WERI-Rb-1 (cell line): Measurements from ENCODE around the gene EEF1A2.
"Not testable (repeated sequence)": the region's sequence is repeated elsewhere in the genome, so short reads cannot be mapped to it uniquely, and the experiment has no call there.

ENCODE experiments used
- DNase-seq: peaks from one replicate; pipeline ENCODE4 v3.0.0-alpha.2; 2020
- H3K27ac ChIP-seq: fragments of 250-450 bp; sonication (Bioruptor Pico); 2 replicates; pipeline ENCODE4 v1.5.1; 2020; ENCODE audit warnings: mild to moderate bottlenecking, moderate library complexity
- H3K27me3 ChIP-seq: fragments of 250-450 bp; sonication (Bioruptor Pico); 2 replicates; pipeline ENCODE4 v1.5.1; 2021; ENCODE audit warnings: mild to moderate bottlenecking, low read depth, moderate library complexity; ENCODE audit not compliant: insufficient read depth, severe bottlenecking
- H3K36me3 ChIP-seq: fragments of 250-450 bp; sonication (Bioruptor Pico); 2 replicates; pipeline ENCODE4 v1.5.1; 2020; ENCODE audit warnings: mild to moderate bottlenecking, moderate library complexity
- H3K4me3 ChIP-seq: 2 replicates; pipeline ENCODE4 v1.5.1; 2011; ENCODE audit warnings: low read depth, mild to moderate bottlenecking, control low read depth, low read length
- H3K9me3 ChIP-seq: fragments of 250-450 bp; sonication (Bioruptor Pico); 2 replicates; pipeline ENCODE4 v1.5.1; 2021; ENCODE audit warnings: mild to moderate bottlenecking, moderate library complexity; ENCODE audit not compliant: severe bottlenecking
- TF ChIP-seq, protein P1 (sequence below): IDR thresholded peaks from 2 replicates; pipeline ENCODE4 v1.5.1; 2011; ENCODE audit warnings: low read depth, mild to moderate bottlenecking, control low read depth, inconsistent platforms, low read length

The EEF1A2 gene

DNA sequence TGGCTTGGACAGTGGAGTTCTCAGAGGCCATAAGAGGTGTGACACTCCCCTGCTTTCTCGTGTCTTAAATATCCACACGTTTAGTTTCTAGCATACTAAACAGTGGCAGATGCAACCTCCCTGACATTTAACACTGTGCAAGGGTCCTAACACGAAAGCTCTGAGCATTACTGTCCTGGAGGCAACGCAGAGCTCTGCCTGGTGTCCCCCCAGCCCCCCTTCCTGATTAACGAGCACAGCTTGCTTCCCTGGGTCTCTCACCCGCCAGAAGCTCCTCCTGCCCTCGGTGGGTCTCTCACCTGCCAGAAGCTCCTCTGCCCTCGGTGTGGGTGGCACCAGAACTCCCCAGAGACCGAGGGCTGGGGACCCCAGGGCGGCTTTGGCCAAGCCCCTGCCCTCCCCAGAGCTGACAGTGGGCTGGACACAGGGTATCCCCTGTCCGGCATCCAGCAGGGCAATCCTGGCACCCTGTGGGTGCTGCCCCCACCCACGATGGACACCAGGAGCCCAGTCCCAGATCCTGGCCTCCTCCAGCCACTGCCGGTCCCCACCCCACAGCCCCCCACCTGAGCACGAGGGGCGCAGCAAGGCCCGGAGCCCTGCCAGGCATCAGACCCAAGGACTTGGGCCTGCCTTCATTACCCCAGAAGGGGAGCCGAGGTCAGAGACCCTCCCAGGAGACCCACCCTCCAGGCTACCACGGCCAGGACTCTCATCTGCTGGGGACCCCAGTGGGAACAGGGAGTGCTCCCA is 14.1 kb downstream of the EEF1A2 start:
- H3K27me3 ChIP-seq = no peaks in the 10 kb centered on the region

DNA sequence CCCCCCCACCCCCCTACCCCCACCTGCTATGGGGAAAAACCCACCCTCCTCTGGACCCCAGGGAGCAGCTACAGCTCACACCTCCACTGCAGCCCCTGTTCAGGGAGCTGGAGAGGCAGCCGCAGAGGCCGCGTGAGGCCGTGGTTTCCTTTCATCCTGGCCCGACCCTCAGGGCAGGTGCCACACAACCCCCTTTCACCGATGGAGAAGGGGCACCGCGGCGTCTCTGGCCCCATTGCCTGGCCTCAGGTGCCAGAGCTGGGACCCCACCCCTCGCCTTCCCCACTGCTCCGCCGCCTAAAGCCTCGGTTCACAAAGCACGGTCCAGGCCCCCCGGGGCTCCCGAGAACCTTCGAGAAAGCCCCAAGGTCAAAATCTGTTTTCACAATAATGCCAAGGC is 14.6 kb downstream of the EEF1A2 start:
- H3K9me3 ChIP-seq = no peaks in the 10 kb centered on the region
- no peak overlapping the region for H3K4me3 ChIP-seq
- TF ChIP-seq, protein P1, sequence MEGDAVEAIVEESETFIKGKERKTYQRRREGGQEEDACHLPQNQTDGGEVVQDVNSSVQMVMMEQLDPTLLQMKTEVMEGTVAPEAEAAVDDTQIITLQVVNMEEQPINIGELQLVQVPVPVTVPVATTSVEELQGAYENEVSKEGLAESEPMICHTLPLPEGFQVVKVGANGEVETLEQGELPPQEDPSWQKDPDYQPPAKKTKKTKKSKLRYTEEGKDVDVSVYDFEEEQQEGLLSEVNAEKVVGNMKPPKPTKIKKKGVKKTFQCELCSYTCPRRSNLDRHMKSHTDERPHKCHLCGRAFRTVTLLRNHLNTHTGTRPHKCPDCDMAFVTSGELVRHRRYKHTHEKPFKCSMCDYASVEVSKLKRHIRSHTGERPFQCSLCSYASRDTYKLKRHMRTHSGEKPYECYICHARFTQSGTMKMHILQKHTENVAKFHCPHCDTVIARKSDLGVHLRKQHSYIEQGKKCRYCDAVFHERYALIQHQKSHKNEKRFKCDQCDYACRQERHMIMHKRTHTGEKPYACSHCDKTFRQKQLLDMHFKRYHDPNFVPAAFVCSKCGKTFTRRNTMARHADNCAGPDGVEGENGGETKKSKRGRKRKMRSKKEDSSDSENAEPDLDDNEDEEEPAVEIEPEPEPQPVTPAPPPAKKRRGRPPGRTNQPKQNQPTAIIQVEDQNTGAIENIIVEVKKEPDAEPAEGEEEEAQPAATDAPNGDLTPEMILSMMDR = no peak
- H3K27me3 ChIP-seq = no peaks in the 10 kb centered on the region
- peaks cover 15% of the 10 kb centered on the region for H3K36me3 ChIP-seq
- H3K27ac ChIP-seq = no peak overlapping the region
- no peak for DNase-seq

More for the DNA sequence above, 14.1 kb downstream of the EEF1A2 start:
- Histone ChIP-seq H3K27ac (no peak overlapping the region), H3K4me3 (no peak overlapping the region), H3K9me3 (no peaks in the 10 kb centered on the region), H3K36me3 (peaks cover 21% of the 10 kb centered on the region)
- no peak for DNase-seq
- TF ChIP-seq, protein P1 = no peak

DNA sequence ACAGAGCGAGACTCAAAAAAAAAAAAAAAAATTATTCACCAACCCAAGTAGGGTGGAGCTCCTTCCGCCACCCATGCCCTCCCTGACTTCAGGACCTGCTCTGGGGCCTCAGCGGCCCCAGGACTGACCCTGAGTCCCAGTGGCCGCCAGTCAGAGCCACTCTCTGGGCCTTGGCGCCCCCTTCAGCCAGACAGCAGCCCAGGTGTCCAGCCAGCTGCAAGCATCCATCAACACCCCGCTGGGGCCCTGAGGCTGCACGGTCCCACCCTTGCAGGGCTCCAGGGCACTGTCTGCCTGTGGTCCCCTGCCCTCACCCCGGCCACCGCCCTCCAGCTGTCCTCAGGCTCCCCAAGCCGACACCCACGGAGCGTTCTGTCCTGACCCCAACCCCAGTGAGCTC is 15.0 kb downstream of the EEF1A2 start:
- Histone ChIP-seq H3K4me3 (no peak overlapping the region), H3K9me3 (no peaks in the 10 kb centered on the region), H3K27ac (no peak overlapping the region), H3K27me3 (no peaks in the 10 kb centered on the region), H3K36me3 (peaks cover 11% of the 10 kb centered on the region)
- DNase-seq = peak; percentile 77
- TF ChIP-seq, protein P1 = peak; percentile 79

DNA sequence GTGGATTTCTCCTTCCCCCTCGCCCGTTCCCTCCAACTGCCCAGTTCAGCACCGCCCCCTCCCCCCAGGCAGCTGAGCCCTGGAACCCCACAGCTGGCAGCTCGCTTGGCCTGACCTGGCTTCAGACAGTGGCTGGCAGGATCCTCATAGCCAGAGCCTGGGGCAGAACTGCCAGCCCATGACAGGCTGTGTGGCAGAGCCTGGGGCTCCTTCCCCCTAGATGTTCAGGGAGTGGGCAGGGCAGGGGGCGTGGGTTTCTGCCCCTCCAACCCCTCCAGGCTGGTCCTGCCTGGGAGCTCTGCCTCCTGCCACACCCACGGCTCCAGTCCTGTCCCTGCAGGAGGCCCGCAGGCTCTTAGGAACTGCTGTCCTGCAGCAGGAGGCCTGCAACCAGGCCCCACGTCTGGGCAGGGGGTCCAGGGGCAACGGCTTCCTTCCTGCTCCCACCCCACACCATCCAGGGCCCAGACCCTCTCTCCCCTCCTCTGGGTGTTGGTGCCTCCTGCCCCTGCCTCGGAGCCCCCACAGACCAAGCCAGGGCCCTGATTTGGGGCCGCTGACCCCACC is 16.8 kb downstream of the EEF1A2 start:
- Histone ChIP-seq H3K4me3 (no peak overlapping the region), H3K27me3 (no peaks in the 10 kb centered on the region), H3K36me3 (no peaks in the 10 kb centered on the region), H3K27ac (no peak overlapping the region), H3K9me3 (no peaks in the 10 kb centered on the region)
- TF ChIP-seq, protein P1 = no peak
- no peak for DNase-seq

DNA sequence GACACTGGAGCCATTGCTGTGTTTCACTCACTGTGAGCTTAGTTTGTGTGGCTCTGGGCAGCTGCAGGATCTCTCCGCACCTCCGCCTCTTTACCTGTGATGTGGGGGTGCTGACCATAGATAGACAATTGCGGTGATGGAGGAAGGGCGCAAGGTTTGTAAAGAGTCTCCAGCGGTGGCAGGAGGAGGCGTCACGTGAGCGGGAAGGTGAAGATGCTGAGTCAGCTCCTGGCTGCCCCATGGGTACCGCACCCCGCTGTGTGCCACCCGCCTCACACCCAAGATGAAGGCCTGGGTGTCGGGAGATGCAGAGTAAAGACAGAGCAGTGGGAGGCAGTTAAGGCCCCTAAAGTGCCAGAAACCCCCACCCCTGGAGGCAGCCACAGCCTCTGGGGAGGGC is 17.4 kb downstream of the EEF1A2 start:
- DNase-seq = no peak
- no peak overlapping the region for H3K27ac ChIP-seq
- no peaks in the 10 kb centered on the region for H3K27me3 ChIP-seq
- TF ChIP-seq, protein P1 = no peak
- no peaks in the 10 kb centered on the region for H3K9me3 ChIP-seq
- H3K4me3 ChIP-seq = no peak overlapping the region
- no peaks in the 10 kb centered on the region for H3K36me3 ChIP-seq

DNA sequence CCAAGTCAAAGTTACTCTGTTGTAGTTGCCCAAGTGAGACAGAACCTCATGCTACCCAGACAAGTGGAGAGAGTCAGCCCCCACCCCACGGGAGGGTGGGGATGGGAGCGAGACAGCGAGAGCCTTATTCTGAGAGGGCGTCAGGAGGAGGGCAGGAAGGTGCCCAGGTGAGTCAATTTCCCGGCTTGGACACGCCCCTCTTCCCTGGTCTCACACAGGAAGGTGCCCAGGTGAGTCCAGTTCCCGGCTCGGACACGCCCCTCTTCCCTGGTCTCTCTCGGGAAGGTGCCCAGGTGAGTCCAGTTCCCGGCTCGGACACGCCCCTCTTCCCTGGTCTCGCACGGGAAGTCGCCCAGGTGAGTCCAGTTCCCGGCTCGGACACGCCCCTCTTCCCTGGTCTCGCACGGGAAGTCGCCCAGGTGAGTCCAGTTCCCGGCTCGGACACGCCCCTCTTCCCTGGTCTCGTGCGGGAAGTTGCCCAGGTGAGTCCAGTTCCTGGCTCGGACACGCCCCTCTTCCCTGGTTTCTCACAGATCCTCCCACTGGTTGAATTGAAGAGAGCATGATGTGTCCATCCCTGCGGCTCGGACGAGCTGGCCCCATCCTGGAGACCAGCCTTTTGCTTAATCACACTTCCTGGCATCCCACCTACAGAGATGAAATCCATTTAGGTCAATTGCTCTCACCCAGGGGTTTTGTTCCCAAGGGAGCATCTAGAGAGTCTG is 19.0 kb downstream of the EEF1A2 start:
- not testable (repeated sequence) for DNase-seq, H3K36me3 ChIP-seq, H3K27ac ChIP-seq, H3K27me3 ChIP-seq, H3K9me3 ChIP-seq, H3K4me3 ChIP-seq
